NOMO-1 treated with dmso at 0.1 percent for 144 hours (cell line): Measurements from ENCODE around the gene GKN1.
A peak's percentile ranks its signal among the peaks of the same experiment; 100 is the strongest.
"Not testable (repeated sequence)": the region's sequence is repeated elsewhere in the genome, so short reads cannot be mapped to it uniquely, and the experiment has no call there.

Source experiments
- DNase-seq: peaks from one replicate; lab custom pipeline; 2025; ENCODE audit not compliant: unreplicated experiment; lab: John Stamatoyannopoulos, UW

The GKN1 gene

GRCh38 chr2:68974251-68974650 lies at the start of gene GKN1:
GKN1 (plus strand) TSS chr2:68974636; CDS start chr2:68974678, 42 bp downstream.
- no peak for DNase-seq

GRCh38 chr2:68925295-68925896 lies 49.0 kb upstream of the GKN1 start:
- DNase-seq = peak; percentile 24

- DNase-seq = no peak
Observed at GRCh38 chr2:68926796-68927195, 47.6 kb upstream of the GKN1 start.

- DNase-seq = no peak
Observed at GRCh38 chr2:68931149-68931711, 43.2 kb upstream of the GKN1 start.

GRCh38 chr2:68931799-68932198 lies 42.6 kb upstream of the GKN1 start:
- no peak for DNase-seq

GRCh38 chr2:68932402-68932801 lies 42.0 kb upstream of the GKN1 start:
- DNase-seq = no peak

- DNase-seq = no peak
Observed at GRCh38 chr2:68934021-68934420, 40.4 kb upstream of the GKN1 start.

GRCh38 chr2:68935471-68935870 lies 39.0 kb upstream of the GKN1 start:
- no peak for DNase-seq

GRCh38 chr2:68936427-68936826 lies 38.0 kb upstream of the GKN1 start:
- no peak for DNase-seq

- DNase-seq = no peak
Observed at GRCh38 chr2:68936889-68937288, 37.5 kb upstream of the GKN1 start.

- no peak for DNase-seq
Observed at GRCh38 chr2:68937346-68938055, 36.9 kb upstream of the GKN1 start.

- DNase-seq = no peak
Observed at GRCh38 chr2:68938938-68939337, 35.5 kb upstream of the GKN1 start.

- no peak for DNase-seq
Observed at GRCh38 chr2:68939962-68940361, 34.5 kb upstream of the GKN1 start.

- no peak for DNase-seq
Observed at GRCh38 chr2:68940369-68940768, 34.1 kb upstream of the GKN1 start.

GRCh38 chr2:68942827-68943226 lies 31.6 kb upstream of the GKN1 start:
- DNase-seq = no peak

- peak; percentile 45 for DNase-seq
Observed at GRCh38 chr2:68943581-68944568, 30.6 kb upstream of the GKN1 start.

- no peak for DNase-seq
Observed at GRCh38 chr2:68946117-68946516, 28.3 kb upstream of the GKN1 start.

GRCh38 chr2:68948710-68949109 lies 25.7 kb upstream of the GKN1 start:
- peak; percentile 19 for DNase-seq

- DNase-seq = no peak
Observed at GRCh38 chr2:68951899-68952298, 22.5 kb upstream of the GKN1 start.

- DNase-seq = no peak
Observed at GRCh38 chr2:68952887-68953521, 21.4 kb upstream of the GKN1 start, which contains the start of gene GKN2. GKN2 (minus strand) TSS chr2:68952893; CDS start chr2:68952861, 32 bp downstream.

GRCh38 chr2:68955432-68955831 lies 19.0 kb upstream of the GKN1 start:
- DNase-seq = not testable (repeated sequence)
